HepG2 (cell line): Measurements from ENCODE around the gene IFI30. TPM values are rescaled to one million over a fixed set of nuclear protein-coding genes. Genes with fewer than 3 reads are reported as not detected.
A peak's percentile ranks its signal among the peaks of the same experiment; 100 is the strongest.

Source experiments
- ATAC-seq: fragments of 200-7000 bp; cut with Tn5 transposase; 3 replicates; pipeline ENCODE4 v1.9.1; 2020; ENCODE audit warnings: mild to moderate bottlenecking, moderate library complexity
- BruUV-seq: library from RNA; stranded (reverse); fragments of 400-500 nt; replicated peaks from 2 replicates; lab custom pipeline; 2021; lab: Mats Ljungman, UMichigan
- CTCF ChIA-PET: fragments of 300-600 bp; formaldehyde crosslinking; extraction: SDS; loops from one replicate; lab custom pipeline; 2021; ENCODE audit warnings: low total read pairs, inconsistent platforms, low intra/inter-chr PET ratio; lab: Yijun Ruan, JAX
- POLR2A ChIA-PET: fragments of 350-600 bp; sonication (Branson Sonifier 250); formaldehyde crosslinking; loops from one replicate; lab custom pipeline; 2020; ENCODE audit warnings: antibody characterized with exemption, inconsistent platforms; lab: Yijun Ruan, JAX
- DNase-seq: peaks from one replicate; pipeline ENCODE4 v3.0.0-alpha.2; 2015; ENCODE audit warnings: low spot score
- FAIRE-seq: peaks from 3 replicates; lab custom pipeline; 2011; peaks lifted over from hg19 to GRCh38; lab: Jason Lieb, UNC
- H2AFZ ChIP-seq: one replicate; pipeline ENCODE4 v1.6.1; 2011; ENCODE audit warnings: low read length, inconsistent platforms
- H3K27ac ChIP-seq: fragments of 300-600 bp; 3 replicates; pipeline ENCODE4 v1.8.0; 2011; ENCODE audit warnings: mixed run types, mild to moderate bottlenecking, mixed read lengths, low read length, inconsistent platforms; ENCODE audit not compliant: insufficient read depth; ENCODE audit errors: extremely low read length
- H3K27me3 ChIP-seq, 2 experiments: fragments of 200-600 bp in 1 of 2; 2 replicates in 1 of 2; 3 replicates in 1 of 2; pipeline versions ENCODE4 v1.6.0 to v1.8.0; 2011; ENCODE audit warnings: low read length in 2 of 2, mild to moderate bottlenecking in 2 of 2, moderate library complexity in 2 of 2, inconsistent platforms in 1 of 2; ENCODE audit not compliant: insufficient read depth in 2 of 2, control insufficient read depth in 1 of 2
- H3K36me3 ChIP-seq, 2 experiments: fragments of 200-600 bp in 1 of 2; replicated peaks in 1 of 2; 2 replicates in 1 of 2; 3 replicates in 1 of 2; pipeline versions ENCODE4 v1.5.1 to v1.8.0; 2011; ENCODE audit warnings: low read length in 2 of 2, inconsistent platforms in 1 of 2; ENCODE audit not compliant: insufficient read depth in 2 of 2, control insufficient read depth in 1 of 2
- H3K4me1 ChIP-seq: 2 replicates; pipeline ENCODE4 v1.5.1; 2012; ENCODE audit warnings: low read length, inconsistent platforms; ENCODE audit not compliant: insufficient read depth
- H3K4me2 ChIP-seq: 2 replicates; pipeline ENCODE4 v1.6.0; 2011; ENCODE audit warnings: low read depth, low read length, inconsistent platforms
- H3K4me3 ChIP-seq, 3 experiments: fragments of 200-600 bp in 1 of 3; sonication (generic), shearing (Covaris generic) in 1 of 3; replicated peaks in 1 of 3; 2 replicates each; pipeline ENCODE4 v1.5.1; 2011 to 2016; ENCODE audit warnings: low read length in 3 of 3, inconsistent platforms in 2 of 3, low read depth in 2 of 3, mild to moderate bottlenecking in 2 of 3, control low read depth in 1 of 3, mixed read lengths in 1 of 3; ENCODE audit not compliant: insufficient read depth in 1 of 3
- H3K79me2 ChIP-seq: one replicate; pipeline ENCODE4 v1.6.1; 2011; ENCODE audit warnings: low read length, inconsistent platforms; ENCODE audit not compliant: insufficient read depth
- H3K9ac ChIP-seq: 2 replicates; pipeline ENCODE4 v1.6.0; 2011; ENCODE audit warnings: mild to moderate bottlenecking, low read depth, low read length, inconsistent platforms; ENCODE audit not compliant: insufficient read depth
- H3K9me3 ChIP-seq: 2 replicates; pipeline ENCODE4 v1.5.1; 2012; ENCODE audit warnings: mild to moderate bottlenecking, low read length
- H4K20me1 ChIP-seq: 2 replicates; pipeline ENCODE4 v1.6.0; 2011; ENCODE audit warnings: inconsistent platforms, mild to moderate bottlenecking, low read length, moderate library complexity; ENCODE audit not compliant: insufficient read depth
- GMEB2 ChIP-seq: IDR thresholded peaks from 2 replicates; pipeline ENCODE4 v1.6.1; 2016; ENCODE audit warnings: missing biosample characterization, missing genetic modification reagents, low read depth
- HOMEZ ChIP-seq: IDR thresholded peaks from 2 replicates; pipeline ENCODE4 v1.6.1; 2016; ENCODE audit warnings: low read depth
- NFKB2 ChIP-seq: sonication (generic); formaldehyde crosslinking; IDR thresholded peaks from 2 replicates; pipeline ENCODE4 v1.4.0; 2020; ENCODE audit warnings: missing genetic modification reagents, borderline replicate concordance
- ZNF33B ChIP-seq: sonication (generic); formaldehyde crosslinking; IDR thresholded peaks from 2 replicates; pipeline ENCODE4 v1.5.1; 2020; ENCODE audit warnings: mild to moderate bottlenecking, missing genetic modification reagents
- ZNF552 ChIP-seq: sonication (generic); formaldehyde crosslinking; IDR thresholded peaks from 2 replicates; pipeline ENCODE4 v1.9.0; 2022; ENCODE audit warnings: missing genetic modification reagents, mild to moderate bottlenecking, borderline replicate concordance
- ZNF788 ChIP-seq: sonication (generic); formaldehyde crosslinking; IDR thresholded peaks from 2 replicates; pipeline ENCODE4 v1.5.0; 2020; ENCODE audit warnings: mild to moderate bottlenecking, missing genetic modification reagents, borderline replicate concordance
- WGBS: methylation state at CpG from one replicate; pipeline ENCODE4 v1.1.6; 2017; ENCODE audit warnings: low lambda C conversion rate; 5-methylcytosine and 5-hydroxymethylcytosine counted together
- in situ Hi-C: cut with HindIII; loops from 2 replicates; pipeline ENCODE4 v1.10.0; 2017; ENCODE audit warnings: low pct_unique_long_range_greater_than_20kb; ENCODE audit not compliant: extremely low pct_ligation_motif_present
- intact Hi-C: fragments of 100-400 bp; cut with micrococcal nuclease; formaldehyde crosslinking; loops from one replicate; pipeline ENCODE4 v1.10.0; 2022; ENCODE audit not compliant: unreplicated experiment
- polyA plus RNA-seq, 8 experiments: library from polyadenylated mRNA; depleted of rRNA in 3 of 8; stranded (reverse) in 7 of 8; unstranded in 1 of 8; fragments of >200 nt; fragmentation: Illumina TruSeq in 4 of 8; extraction: Trizol in 4 of 8; gene quantifications; 2 replicates each; pipeline versions ENCODE4 v1.2.1 to v1.2.3, GENCODE V29; 2011 to 2016; ENCODE audit warnings: low read depth in 4 of 8, missing spikeins in 1 of 8, mixed read lengths in 1 of 8; ENCODE audit not compliant: insufficient read depth in 1 of 8
- total RNA-seq, 5 experiments: library from RNA; depleted of rRNA; stranded (reverse); fragments of >200 nt; fragmentation: Illumina TruSeq; extraction: Trizol; gene quantifications; 2 replicates each; pipeline ENCODE4 v1.2.3, GENCODE V29; 2016; ENCODE audit warnings: low read depth in 1 of 5

IFI30 gene
- total and polyA plus RNA-seq, 2 of the 13 experiments (the other 11 are each of a cell fraction or from before 2014, with no cell fraction given) = 25.0 to 79.4 TPM

GRCh38 chr19:18219911-18220631, 46.5 kb downstream of the IFI30 start:
- no peak overlapping the region for H3K4me2 ChIP-seq
- peaks cover 4 to 15% of the 10 kb centered on the region in 2 experiments; a peak in 3 of 5 replicates for H3K27me3 ChIP-seq
- no peaks in the 10 kb centered on the region for H3K79me2 ChIP-seq
- no TSS peak for BruUV-seq
- H3K27ac ChIP-seq = no peak overlapping the region
- in situ Hi-C loops = no loop called here
- H3K9ac ChIP-seq = no peak overlapping the region
- peaks cover 33% of the 10 kb centered on the region for H3K4me1 ChIP-seq
- ATAC-seq = no peak
- no peak overlapping the region for H2AFZ ChIP-seq
- CTCF ChIA-PET = no interaction called here
- intact Hi-C loops = no loop called here
- H3K36me3 ChIP-seq = no peaks in the 10 kb centered on the region
- H3K4me3 ChIP-seq = no peak overlapping the region
- POLR2A ChIA-PET = no interaction called here
- no peak for DNase-seq
- no peaks in the 10 kb centered on the region for H4K20me1 ChIP-seq
- H3K9me3 ChIP-seq = no peaks in the 10 kb centered on the region
- WGBS = 56% methylated on average over 22 of the region's 28 CpGs
- TF ChIP-seq GMEB2 (CRISPR knock-in tag) (no peak), ZNF788 (CRISPR knock-in tag) (no peak), ZNF552 (CRISPR knock-in tag) (no peak), ZNF33B (CRISPR knock-in tag) (no peak), NFKB2 (CRISPR knock-in tag) (0 out of 2 replicates have a peak, but pooled peaks have one; percentile 24), HOMEZ (no peak)
- TF ChIP-seq, all 625 proteins: peak for 1
- no peak for FAIRE-seq
